SK-MEL-5 (cell line): ENCODE data around the gene SMIM12. TPM values are rescaled to one million over a fixed set of nuclear protein-coding genes. Genes with fewer than 3 reads are reported as not detected.

ENCODE experiments used
- DNase-seq: peaks from one replicate; pipeline ENCODE4 v3.0.0-alpha.2; 2016; ENCODE audit warnings: low read depth, low spot score
- in situ Hi-C: cut with HindIII; loops from 2 replicates; pipeline ENCODE4 v1.10.0; 2016; ENCODE audit warnings: low sequenced_read_pairs, high pct_unique_total_duplicates, low pct_unique_long_range_greater_than_20kb
- total RNA-seq: library from RNA; depleted of rRNA; stranded (reverse); fragments of >200 nt; shearing (Covaris generic); gene quantifications from 2 replicates; pipeline ENCODE4 v1.2.3, GENCODE V29; 2014

Gene SMIM12
- total RNA-seq, 1 experiment from 2014 or later: 40.7 TPM

GRCh38 chr1:34852677-34853217 is 6.8 kb downstream of the SMIM12 start:
- in situ Hi-C loops: no loop called here
- DNase-seq: peak; percentile 95

GRCh38 chr1:34851431-34852105 is 8.0 kb downstream of the SMIM12 start:
- in situ Hi-C loops: no loop called here

GRCh38 chr1:34850382-34850781 is 9.2 kb downstream of the SMIM12 start:
- DNase-seq: no peak
- in situ Hi-C loops: no loop called here

More at GRCh38 chr1:34851431-34852105, 8.0 kb downstream of the SMIM12 start:
- no peak for DNase-seq

GRCh38 chr1:34847094-34847493 is 12.5 kb downstream of the SMIM12 start:
- DNase-seq: no peak
- in situ Hi-C loops: no loop called here

- DNase-seq: no peak
- in situ Hi-C loops: no loop called here
Measured at GRCh38 chr1:34846265-34846664, 13.3 kb downstream of the SMIM12 start.

GRCh38 chr1:34845131-34845901 is 14.2 kb downstream of the SMIM12 start:
- in situ Hi-C loops: no loop called here
- DNase-seq: no peak

- no peak for DNase-seq
- in situ Hi-C loops: no loop called here
Measured at GRCh38 chr1:34844252-34844634, 15.3 kb downstream of the SMIM12 start.

GRCh38 chr1:34843392-34844251 is 15.9 kb downstream of the SMIM12 start:
- in situ Hi-C loops: no loop called here
- DNase-seq: no peak

- in situ Hi-C loops: no loop called here
- DNase-seq: no peak
Measured at GRCh38 chr1:34842952-34843371, 16.6 kb downstream of the SMIM12 start.

GRCh38 chr1:34842073-34842472 is 17.5 kb downstream of the SMIM12 start:
- DNase-seq: no peak
- in situ Hi-C loops: no loop called here

GRCh38 chr1:34840426-34840825 is 19.1 kb downstream of the SMIM12 start:
- no peak for DNase-seq
- in situ Hi-C loops: no loop called here

GRCh38 chr1:34839526-34840305 is 19.8 kb downstream of the SMIM12 start:
- in situ Hi-C loops: no loop called here

GRCh38 chr1:34833711-34834110 is 25.8 kb downstream of the SMIM12 start:
- DNase-seq: no peak
- in situ Hi-C loops: no loop called here

More at GRCh38 chr1:34839526-34840305, 19.8 kb downstream of the SMIM12 start:
- no peak for DNase-seq

- no peak for DNase-seq
- in situ Hi-C loops: no loop called here
Measured at GRCh38 chr1:34831721-34832246, 27.8 kb downstream of the SMIM12 start.

GRCh38 chr1:34829250-34829649 is 30.3 kb downstream of the SMIM12 start:
- DNase-seq: no peak
- in situ Hi-C loops: no loop called here

GRCh38 chr1:34828611-34829010 is 30.9 kb downstream of the SMIM12 start:
- DNase-seq: no peak
- in situ Hi-C loops: no loop called here

- in situ Hi-C loops: no loop called here
- no peak for DNase-seq
Measured at GRCh38 chr1:34827341-34827941, 32.1 kb downstream of the SMIM12 start.
